HEK293 (cell line): ENCODE results near the gene ZC3H4.

ENCODE experiments used
- FEZF1 ChIP-seq: fragments of 450-650 bp; formaldehyde crosslinking; IDR thresholded peaks from 2 replicates; pipeline ENCODE4 v1.5.1; 2016; ENCODE audit warnings: missing biosample characterization, missing genetic modification characterization
- GLIS1 ChIP-seq: fragments of 450-650 bp; formaldehyde crosslinking; IDR thresholded peaks from 2 replicates; pipeline ENCODE4 v1.5.1; 2016; ENCODE audit warnings: missing biosample characterization, missing genetic modification characterization
- KLF9 ChIP-seq: fragments of 450-650 bp; formaldehyde crosslinking; IDR thresholded peaks from 2 replicates; pipeline ENCODE4 v1.5.1; 2016; ENCODE audit warnings: missing biosample characterization, missing genetic modification characterization, low read depth
- MYNN ChIP-seq: fragments of 450-650 bp; formaldehyde crosslinking; IDR thresholded peaks from 2 replicates; pipeline ENCODE4 v1.5.1; 2016; ENCODE audit warnings: missing biosample characterization, missing genetic modification characterization, borderline replicate concordance
- MZF1 ChIP-seq: fragments of 450-650 bp; formaldehyde crosslinking; IDR thresholded peaks from 2 replicates; pipeline ENCODE4 v1.5.1; 2017; ENCODE audit warnings: missing biosample characterization, missing genetic modification characterization, borderline replicate concordance
- OVOL3 ChIP-seq: fragments of 450-650 bp; formaldehyde crosslinking; IDR thresholded peaks from 2 replicates; pipeline ENCODE4 v1.5.1; 2016; ENCODE audit warnings: missing biosample characterization, missing genetic modification characterization
- REPIN1 ChIP-seq: fragments of 450-650 bp; formaldehyde crosslinking; IDR thresholded peaks from 2 replicates; pipeline ENCODE4 v1.5.1; 2017; ENCODE audit warnings: missing biosample characterization, missing genetic modification characterization, low read depth
- ZBTB7A ChIP-seq: fragments of 450-650 bp; formaldehyde crosslinking; IDR thresholded peaks from 2 replicates; pipeline ENCODE4 v1.5.1; 2016; ENCODE audit warnings: low read depth, missing biosample characterization, missing genetic modification characterization
- ZFHX2 ChIP-seq: fragments of 450-650 bp; formaldehyde crosslinking; conservative IDR thresholded peaks from 2 replicates; pipeline ENCODE4 v1.5.1; 2016; ENCODE audit warnings: missing biosample characterization, missing genetic modification characterization
- ZFP37 ChIP-seq: fragments of 450-650 bp; formaldehyde crosslinking; IDR thresholded peaks from 2 replicates; pipeline ENCODE4 v1.5.1; 2016; ENCODE audit warnings: missing biosample characterization, missing genetic modification characterization
- ZIC2 ChIP-seq: fragments of 450-650 bp; formaldehyde crosslinking; IDR thresholded peaks from 2 replicates; pipeline ENCODE4 v1.5.1; 2016; ENCODE audit warnings: missing biosample characterization, missing genetic modification characterization
- ZNF112 ChIP-seq: fragments of 450-650 bp; formaldehyde crosslinking; IDR thresholded peaks from 2 replicates; pipeline ENCODE4 v1.5.0; 2017; ENCODE audit warnings: missing biosample characterization, missing genetic modification characterization
- ZNF157 ChIP-seq: fragments of 450-650 bp; formaldehyde crosslinking; IDR thresholded peaks from 2 replicates; pipeline ENCODE4 v1.5.1; 2016; ENCODE audit warnings: missing biosample characterization, missing genetic modification characterization
- ZNF214 ChIP-seq: fragments of 450-650 bp; formaldehyde crosslinking; IDR thresholded peaks from 2 replicates; pipeline ENCODE4 v1.5.1; 2017; ENCODE audit warnings: missing biosample characterization, mild to moderate bottlenecking, missing genetic modification characterization, borderline replicate concordance
- ZNF239 ChIP-seq: fragments of 450-650 bp; formaldehyde crosslinking; IDR thresholded peaks from 2 replicates; pipeline ENCODE4 v1.5.1; 2016; ENCODE audit warnings: missing biosample characterization, missing genetic modification characterization
- ZNF350 ChIP-seq: fragments of 450-650 bp; formaldehyde crosslinking; IDR thresholded peaks from 2 replicates; pipeline ENCODE4 v1.5.0; 2017; ENCODE audit warnings: missing biosample characterization, mild to moderate bottlenecking, missing genetic modification characterization
- ZNF423 ChIP-seq: fragments of 450-650 bp; formaldehyde crosslinking; IDR thresholded peaks from 2 replicates; pipeline ENCODE4 v1.5.1; 2016; ENCODE audit warnings: missing biosample characterization, missing genetic modification characterization
- ZNF544 ChIP-seq: fragments of 450-650 bp; formaldehyde crosslinking; IDR thresholded peaks from 2 replicates; pipeline ENCODE4 v1.5.0; 2017; ENCODE audit warnings: missing biosample characterization, missing genetic modification characterization
- ZNF555 ChIP-seq: fragments of 450-650 bp; formaldehyde crosslinking; conservative IDR thresholded peaks from 2 replicates; pipeline ENCODE4 v1.5.1; 2017; ENCODE audit warnings: missing biosample characterization, mild to moderate bottlenecking, missing genetic modification characterization, inconsistent platforms
- ZNF561 ChIP-seq: fragments of 450-650 bp; IDR thresholded peaks from 2 replicates; pipeline ENCODE4 v1.5.1; 2018; ENCODE audit warnings: missing biosample characterization, missing genetic modification characterization, borderline replicate concordance
- ZNF610 ChIP-seq: fragments of 450-650 bp; formaldehyde crosslinking; IDR thresholded peaks from 2 replicates; pipeline ENCODE4 v1.5.1; 2016; ENCODE audit warnings: missing biosample characterization, missing genetic modification characterization, borderline replicate concordance
- ZNF626 ChIP-seq: fragments of 450-650 bp; sonication (Bioruptor Pico); formaldehyde crosslinking; IDR thresholded peaks from 2 replicates; pipeline ENCODE4 v1.5.1; 2018; ENCODE audit warnings: missing biosample characterization, missing genetic modification characterization, inconsistent platforms
- ZNF670 ChIP-seq: fragments of 450-650 bp; formaldehyde crosslinking; IDR thresholded peaks from 2 replicates; pipeline ENCODE4 v1.5.1; 2016; ENCODE audit warnings: missing biosample characterization, missing genetic modification characterization, low read depth
- ZNF791 ChIP-seq: fragments of 450-650 bp; formaldehyde crosslinking; IDR thresholded peaks from 2 replicates; pipeline ENCODE4 v1.5.1; 2016; ENCODE audit warnings: missing biosample characterization, missing genetic modification characterization
- ZSCAN30 ChIP-seq: fragments of 450-650 bp; IDR thresholded peaks from 2 replicates; pipeline ENCODE4 v1.5.1; 2018; ENCODE audit warnings: missing biosample characterization, mild to moderate bottlenecking, missing genetic modification characterization, moderate library complexity
- TF ChIP-seq, protein P1 (sequence below): fragments of 450-650 bp; formaldehyde crosslinking; IDR thresholded peaks from 2 replicates; pipeline ENCODE4 v1.5.1; 2016; ENCODE audit warnings: missing biosample characterization, missing genetic modification characterization
- TF ChIP-seq, protein P2 (sequence below): fragments of 450-650 bp; formaldehyde crosslinking; IDR thresholded peaks from 2 replicates; pipeline ENCODE4 v1.5.1; 2016; ENCODE audit warnings: missing biosample characterization, missing genetic modification characterization
- TF ChIP-seq, protein P3 (sequence below): fragments of 450-650 bp; formaldehyde crosslinking; optimal IDR thresholded peaks from 2 replicates; pipeline ENCODE3; 2016; ENCODE audit warnings: missing biosample characterization, mild to moderate bottlenecking, missing genetic modification characterization
- TF ChIP-seq, protein P4 (sequence below): fragments of 450-650 bp; formaldehyde crosslinking; IDR thresholded peaks from 2 replicates; pipeline ENCODE4 v1.5.1; 2017; ENCODE audit warnings: missing biosample characterization, missing genetic modification characterization
- TF ChIP-seq, protein P5 (sequence below): fragments of 450-650 bp; formaldehyde crosslinking; IDR thresholded peaks from 2 replicates; pipeline ENCODE4 v1.5.1; 2016; ENCODE audit warnings: missing biosample characterization, missing genetic modification characterization
- TF ChIP-seq, protein P6 (sequence below): sonication (generic); formaldehyde crosslinking; IDR thresholded peaks from 2 replicates; pipeline ENCODE4 v1.8.1; 2022; ENCODE audit warnings: mild to moderate bottlenecking, moderate library complexity, missing genetic modification reagents

The ZC3H4 gene

DNA sequence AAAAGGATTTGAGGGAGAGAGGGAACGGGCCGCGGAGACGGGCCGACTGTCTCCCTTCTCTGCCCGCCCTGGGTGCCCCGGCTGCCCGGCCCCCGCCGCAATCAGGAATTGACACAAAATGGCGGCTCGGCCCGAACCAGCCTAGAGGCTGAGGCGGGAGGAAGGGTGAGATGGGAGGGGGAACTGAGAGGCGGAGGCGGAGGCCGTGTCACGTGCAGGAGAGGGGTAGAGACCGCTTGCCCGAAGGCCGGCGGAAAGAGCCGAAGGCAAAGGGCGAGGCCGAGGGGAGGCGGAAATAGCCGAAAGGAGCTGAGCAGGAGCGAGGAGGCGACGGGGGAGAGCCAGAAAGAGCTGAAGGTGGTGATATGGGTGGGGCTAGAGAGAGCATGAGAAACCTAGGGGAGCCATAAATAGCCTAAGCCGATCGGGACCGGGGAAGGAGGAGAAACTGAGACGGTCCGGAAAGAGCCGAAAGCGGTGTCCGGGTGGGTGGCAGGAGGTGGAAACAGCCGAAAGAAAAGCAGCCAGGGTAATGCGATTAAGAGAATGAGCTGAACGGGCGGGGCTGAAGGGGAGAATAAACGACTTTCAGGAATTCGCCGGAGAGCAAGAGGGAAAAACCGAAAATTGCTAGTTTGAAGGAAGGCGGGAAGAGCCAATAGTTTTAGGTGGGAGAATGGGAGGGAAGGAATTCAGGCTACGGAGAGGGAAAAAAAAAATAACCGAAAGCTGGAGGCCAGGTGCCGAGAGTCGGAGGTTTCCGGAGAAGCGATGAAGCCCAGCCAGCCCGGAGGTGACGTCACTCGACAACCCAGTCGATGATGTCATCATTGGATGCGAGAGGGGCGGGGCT is at the start of gene ZC3H4 (continued):
- TF ChIP-seq, protein P1, sequence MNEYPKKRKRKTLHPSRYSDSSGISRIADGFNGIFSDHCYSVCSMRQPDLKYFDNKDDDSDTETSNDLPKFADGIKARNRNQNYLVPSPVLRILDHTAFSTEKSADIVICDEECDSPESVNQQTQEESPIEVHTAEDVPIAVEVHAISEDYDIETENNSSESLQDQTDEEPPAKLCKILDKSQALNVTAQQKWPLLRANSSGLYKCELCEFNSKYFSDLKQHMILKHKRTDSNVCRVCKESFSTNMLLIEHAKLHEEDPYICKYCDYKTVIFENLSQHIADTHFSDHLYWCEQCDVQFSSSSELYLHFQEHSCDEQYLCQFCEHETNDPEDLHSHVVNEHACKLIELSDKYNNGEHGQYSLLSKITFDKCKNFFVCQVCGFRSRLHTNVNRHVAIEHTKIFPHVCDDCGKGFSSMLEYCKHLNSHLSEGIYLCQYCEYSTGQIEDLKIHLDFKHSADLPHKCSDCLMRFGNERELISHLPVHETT (tag by site-specific recombination) = no peak; the same call in 1 of the 2 replicates
- TF ChIP-seq ZFP37 (peak; percentile 70), ZNF555 (tag by site-specific recombination) (no peak), ZNF626 (tag by site-specific recombination) (no peak), ZNF423 (tag by site-specific recombination) (peak; percentile 76), ZNF157 (tag by site-specific recombination) (no peak), ZFHX2 (tag by site-specific recombination) (peak; percentile 91), ZIC2 (no peak), ZNF239 (tag by site-specific recombination) (peak; percentile 42; the same call in 1 of the 2 replicates), OVOL3 (tag by site-specific recombination) (no peak), ZNF214 (no peak), ZNF610 (tag by site-specific recombination) (no peak; the same call in 1 of the 2 replicates), REPIN1 (tag by site-specific recombination) (peak; percentile 92), MYNN (tag by site-specific recombination) (no peak), ZSCAN30 (tag by site-specific recombination) (no peak), ZNF791 (tag by site-specific recombination) (peak; percentile 9; the same call in 1 of the 2 replicates), MZF1 (tag by site-specific recombination) (peak; percentile 39), ZNF670 (no peak), FEZF1 (tag by site-specific recombination) (0 out of 2 replicates have a peak, but pooled peaks have one; percentile 30), ZBTB7A (tag by site-specific recombination) (0 out of 2 replicates have a peak, but pooled peaks have one; percentile 14), KLF9 (peak; percentile 75; the same call in 1 of the 2 replicates), ZNF112 (no peak), ZNF544 (no peak), ZNF561 (tag by site-specific recombination) (peak; percentile 33; the same call in 1 of the 2 replicates), GLIS1 (tag by site-specific recombination) (no peak), ZNF350 (tag by site-specific recombination) (no peak)
- TF ChIP-seq, protein P2, sequence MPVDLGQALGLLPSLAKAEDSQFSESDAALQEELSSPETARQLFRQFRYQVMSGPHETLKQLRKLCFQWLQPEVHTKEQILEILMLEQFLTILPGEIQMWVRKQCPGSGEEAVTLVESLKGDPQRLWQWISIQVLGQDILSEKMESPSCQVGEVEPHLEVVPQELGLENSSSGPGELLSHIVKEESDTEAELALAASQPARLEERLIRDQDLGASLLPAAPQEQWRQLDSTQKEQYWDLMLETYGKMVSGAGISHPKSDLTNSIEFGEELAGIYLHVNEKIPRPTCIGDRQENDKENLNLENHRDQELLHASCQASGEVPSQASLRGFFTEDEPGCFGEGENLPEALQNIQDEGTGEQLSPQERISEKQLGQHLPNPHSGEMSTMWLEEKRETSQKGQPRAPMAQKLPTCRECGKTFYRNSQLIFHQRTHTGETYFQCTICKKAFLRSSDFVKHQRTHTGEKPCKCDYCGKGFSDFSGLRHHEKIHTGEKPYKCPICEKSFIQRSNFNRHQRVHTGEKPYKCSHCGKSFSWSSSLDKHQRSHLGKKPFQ (tag by site-specific recombination) = no peak
- TF ChIP-seq, protein P3, sequence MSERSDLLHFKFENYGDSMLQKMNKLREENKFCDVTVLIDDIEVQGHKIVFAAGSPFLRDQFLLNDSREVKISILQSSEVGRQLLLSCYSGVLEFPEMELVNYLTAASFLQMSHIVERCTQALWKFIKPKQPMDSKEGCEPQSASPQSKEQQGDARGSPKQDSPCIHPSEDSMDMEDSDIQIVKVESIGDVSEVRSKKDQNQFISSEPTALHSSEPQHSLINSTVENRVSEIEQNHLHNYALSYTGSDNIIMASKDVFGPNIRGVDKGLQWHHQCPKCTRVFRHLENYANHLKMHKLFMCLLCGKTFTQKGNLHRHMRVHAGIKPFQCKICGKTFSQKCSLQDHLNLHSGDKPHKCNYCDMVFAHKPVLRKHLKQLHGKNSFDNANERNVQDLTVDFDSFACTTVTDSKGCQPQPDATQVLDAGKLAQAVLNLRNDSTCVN (tag by site-specific recombination) = peak; percentile 15
- TF ChIP-seq, protein P4, sequence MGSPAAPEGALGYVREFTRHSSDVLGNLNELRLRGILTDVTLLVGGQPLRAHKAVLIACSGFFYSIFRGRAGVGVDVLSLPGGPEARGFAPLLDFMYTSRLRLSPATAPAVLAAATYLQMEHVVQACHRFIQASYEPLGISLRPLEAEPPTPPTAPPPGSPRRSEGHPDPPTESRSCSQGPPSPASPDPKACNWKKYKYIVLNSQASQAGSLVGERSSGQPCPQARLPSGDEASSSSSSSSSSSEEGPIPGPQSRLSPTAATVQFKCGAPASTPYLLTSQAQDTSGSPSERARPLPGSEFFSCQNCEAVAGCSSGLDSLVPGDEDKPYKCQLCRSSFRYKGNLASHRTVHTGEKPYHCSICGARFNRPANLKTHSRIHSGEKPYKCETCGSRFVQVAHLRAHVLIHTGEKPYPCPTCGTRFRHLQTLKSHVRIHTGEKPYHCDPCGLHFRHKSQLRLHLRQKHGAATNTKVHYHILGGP (tag by site-specific recombination) = no peak
- TF ChIP-seq, protein P5, sequence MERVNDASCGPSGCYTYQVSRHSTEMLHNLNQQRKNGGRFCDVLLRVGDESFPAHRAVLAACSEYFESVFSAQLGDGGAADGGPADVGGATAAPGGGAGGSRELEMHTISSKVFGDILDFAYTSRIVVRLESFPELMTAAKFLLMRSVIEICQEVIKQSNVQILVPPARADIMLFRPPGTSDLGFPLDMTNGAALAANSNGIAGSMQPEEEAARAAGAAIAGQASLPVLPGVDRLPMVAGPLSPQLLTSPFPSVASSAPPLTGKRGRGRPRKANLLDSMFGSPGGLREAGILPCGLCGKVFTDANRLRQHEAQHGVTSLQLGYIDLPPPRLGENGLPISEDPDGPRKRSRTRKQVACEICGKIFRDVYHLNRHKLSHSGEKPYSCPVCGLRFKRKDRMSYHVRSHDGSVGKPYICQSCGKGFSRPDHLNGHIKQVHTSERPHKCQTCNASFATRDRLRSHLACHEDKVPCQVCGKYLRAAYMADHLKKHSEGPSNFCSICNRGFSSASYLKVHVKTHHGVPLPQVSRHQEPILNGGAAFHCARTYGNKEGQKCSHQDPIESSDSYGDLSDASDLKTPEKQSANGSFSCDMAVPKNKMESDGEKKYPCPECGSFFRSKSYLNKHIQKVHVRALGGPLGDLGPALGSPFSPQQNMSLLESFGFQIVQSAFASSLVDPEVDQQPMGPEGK = peak; percentile 96
- TF ChIP-seq, protein P6, sequence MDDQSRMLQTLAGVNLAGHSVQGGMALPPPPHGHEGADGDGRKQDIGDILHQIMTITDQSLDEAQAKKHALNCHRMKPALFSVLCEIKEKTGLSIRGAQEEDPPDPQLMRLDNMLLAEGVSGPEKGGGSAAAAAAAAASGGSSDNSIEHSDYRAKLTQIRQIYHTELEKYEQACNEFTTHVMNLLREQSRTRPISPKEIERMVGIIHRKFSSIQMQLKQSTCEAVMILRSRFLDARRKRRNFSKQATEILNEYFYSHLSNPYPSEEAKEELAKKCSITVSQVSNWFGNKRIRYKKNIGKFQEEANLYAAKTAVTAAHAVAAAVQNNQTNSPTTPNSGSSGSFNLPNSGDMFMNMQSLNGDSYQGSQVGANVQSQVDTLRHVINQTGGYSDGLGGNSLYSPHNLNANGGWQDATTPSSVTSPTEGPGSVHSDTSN (CRISPR knock-in tag) = no peak
